ENCODE data around the gene CEND1. TPM values are rescaled to one million over a fixed set of nuclear protein-coding genes. Genes with fewer than 3 reads are reported as not detected.

CEND1 gene
- total RNA-seq, 6 donors from 2014 or later, result not detected

DNA sequence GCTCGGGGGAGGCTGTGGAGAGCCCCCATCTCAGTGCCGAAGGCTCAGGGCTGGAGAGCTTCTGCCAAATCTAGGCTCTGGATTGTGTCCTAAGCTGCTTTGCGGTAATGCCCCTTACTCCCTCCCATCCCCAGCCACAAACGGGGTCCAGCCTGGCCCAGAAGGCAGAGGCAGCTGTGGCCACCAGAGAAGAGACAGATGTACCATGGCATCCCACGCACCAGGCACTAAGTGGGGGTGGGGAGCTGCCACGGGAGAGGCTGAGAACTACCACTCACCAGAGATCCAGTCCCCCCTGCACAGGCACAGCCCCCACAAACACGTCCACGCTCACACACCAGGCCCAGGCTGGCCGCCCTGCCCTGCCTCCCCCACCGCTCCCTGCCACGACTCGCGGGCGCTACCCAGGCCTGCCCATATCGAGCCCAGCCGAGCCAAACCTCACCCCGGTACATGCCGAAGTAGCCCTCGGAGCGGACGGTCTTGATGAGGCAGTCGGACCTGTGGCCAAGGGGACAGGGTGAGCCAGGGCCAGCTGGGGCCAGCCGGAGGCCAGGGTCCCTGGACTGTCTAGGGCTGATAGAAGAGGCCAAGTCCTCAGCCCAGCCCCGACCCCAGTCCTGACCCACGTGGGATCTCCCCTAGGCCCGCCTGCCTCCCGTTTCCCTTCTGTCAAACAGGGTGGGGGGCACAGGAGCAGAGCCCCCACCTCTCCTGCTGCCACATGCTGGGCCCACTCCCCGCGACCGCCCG lies 4.3 kb upstream of the CEND1 start:
- no peak for TF ChIP-seq POLR2A (IDR thresholded peaks at IDR 0.05)
- TF ChIP-seq POLR2AphosphoS5 (IDR thresholded peaks at IDR 0.05), result no peak
- no peaks in the 10 kb centered on the region for H3K9me3 ChIP-seq
- 83 to 92% methylated on average over 7 to 30 of the region's 31 CpGs for WGBS, 2 donors
- ATAC-seq (ENCODE audit: low FRiP score in 2 of 2), result no peak
- peaks cover 0 to 11% (median 5%) of the 10 kb centered on the region in 4 donors for H3K27me3 ChIP-seq
- peaks cover 26 to 54% (median 30%) of the 10 kb centered on the region in 4 donors for H3K4me1 ChIP-seq
- peaks cover 3 to 32% (median 20%) of the 10 kb centered on the region in 4 donors for H3K36me3 ChIP-seq
- peak in 1 of 2 donors; percentile 81 for DNase-seq
- H3K4me3 ChIP-seq, result peak overlapping the region in 2 of 4 donors; percentile 80 to 84
- H3K27ac ChIP-seq, result peak overlapping the region in 2 of 4 donors; percentile 88 to 91

DNA sequence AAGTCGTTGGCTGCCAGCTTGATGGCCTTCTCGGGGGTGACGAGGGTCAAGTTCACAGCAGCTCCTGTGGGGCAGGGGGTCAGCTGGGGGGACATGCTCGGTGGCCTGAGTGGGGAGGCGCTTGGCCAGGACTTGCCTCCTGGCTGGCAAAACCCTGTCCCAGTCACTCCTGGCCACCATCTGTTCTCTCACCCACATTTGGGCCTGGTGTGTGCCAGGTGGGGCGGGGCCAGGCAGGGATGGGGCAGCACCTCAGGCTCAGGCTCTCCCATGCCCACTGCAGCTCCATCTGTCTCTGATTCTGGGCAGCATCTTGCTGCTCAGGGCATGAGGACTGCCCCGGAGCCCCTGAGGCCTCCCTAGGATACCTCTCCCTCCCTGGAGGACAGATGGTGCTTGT lies 3.7 kb upstream of the CEND1 start:
- H3K27me3 ChIP-seq, result peaks cover 0 to 17% (median 10%) of the 10 kb centered on the region in 4 donors
- peaks cover 26 to 51% (median 29%) of the 10 kb centered on the region in 4 donors for H3K4me1 ChIP-seq
- WGBS, 2 donors, result 93 to 100% methylated on average over 2 to 4 of the region's 7 CpGs
- no peak overlapping the region for H3K27ac ChIP-seq
- DNase-seq (peak in 1 of 2 donors; percentile 72), ATAC-seq (ENCODE audit: low FRiP score in 2 of 2) (no peak)
- TF ChIP-seq POLR2AphosphoS5 (IDR thresholded peaks at IDR 0.05) (no peak), EP300 (IDR thresholded peaks at IDR 0.05) (no peak), POLR2A (IDR thresholded peaks at IDR 0.05) (no peak)
- TF ChIP-seq, protein P1, sequence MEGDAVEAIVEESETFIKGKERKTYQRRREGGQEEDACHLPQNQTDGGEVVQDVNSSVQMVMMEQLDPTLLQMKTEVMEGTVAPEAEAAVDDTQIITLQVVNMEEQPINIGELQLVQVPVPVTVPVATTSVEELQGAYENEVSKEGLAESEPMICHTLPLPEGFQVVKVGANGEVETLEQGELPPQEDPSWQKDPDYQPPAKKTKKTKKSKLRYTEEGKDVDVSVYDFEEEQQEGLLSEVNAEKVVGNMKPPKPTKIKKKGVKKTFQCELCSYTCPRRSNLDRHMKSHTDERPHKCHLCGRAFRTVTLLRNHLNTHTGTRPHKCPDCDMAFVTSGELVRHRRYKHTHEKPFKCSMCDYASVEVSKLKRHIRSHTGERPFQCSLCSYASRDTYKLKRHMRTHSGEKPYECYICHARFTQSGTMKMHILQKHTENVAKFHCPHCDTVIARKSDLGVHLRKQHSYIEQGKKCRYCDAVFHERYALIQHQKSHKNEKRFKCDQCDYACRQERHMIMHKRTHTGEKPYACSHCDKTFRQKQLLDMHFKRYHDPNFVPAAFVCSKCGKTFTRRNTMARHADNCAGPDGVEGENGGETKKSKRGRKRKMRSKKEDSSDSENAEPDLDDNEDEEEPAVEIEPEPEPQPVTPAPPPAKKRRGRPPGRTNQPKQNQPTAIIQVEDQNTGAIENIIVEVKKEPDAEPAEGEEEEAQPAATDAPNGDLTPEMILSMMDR (IDR thresholded peaks at IDR 0.05), result no peak
- no peaks in the 10 kb centered on the region for H3K9me3 ChIP-seq
- H3K4me3 ChIP-seq, result no peak overlapping the region
- H3K36me3 ChIP-seq, result peaks cover 3 to 32% (median 18%) of the 10 kb centered on the region in 4 donors

DNA sequence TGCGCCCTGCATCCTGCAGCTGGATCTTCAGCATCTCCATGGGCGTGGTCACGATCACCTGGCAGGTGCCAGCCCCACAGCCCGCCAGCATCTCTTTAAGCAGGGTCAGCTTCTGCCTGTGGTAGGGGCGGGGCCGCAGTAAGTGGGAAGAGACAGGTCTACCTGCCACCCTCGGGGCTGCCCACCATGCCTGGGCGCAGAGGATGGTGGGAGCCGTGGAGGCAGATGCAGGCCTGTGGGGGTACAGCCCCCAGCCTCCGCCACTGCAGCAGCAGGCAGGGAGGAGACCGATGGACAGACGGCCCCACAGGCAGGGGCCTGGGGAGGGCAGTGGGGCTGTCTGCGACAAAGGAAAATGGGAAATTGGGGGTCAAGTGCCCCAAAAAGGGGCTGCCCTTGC lies 3.0 kb upstream of the CEND1 start:
- no peaks in the 10 kb centered on the region for H3K9me3 ChIP-seq
- peaks cover 0 to 22% (median 10%) of the 10 kb centered on the region in 4 donors for H3K27me3 ChIP-seq
- H3K36me3 ChIP-seq, result peaks cover 3 to 32% (median 18%) of the 10 kb centered on the region in 4 donors
- H3K27ac ChIP-seq, result no peak overlapping the region
- DNase-seq, result peak in 1 of 2 donors; percentile 67
- 92 to 96% methylated on average over 5 to 12 of the region's 13 CpGs for WGBS, 2 donors
- ATAC-seq (ENCODE audit: low FRiP score in 2 of 2), result no peak
- TF ChIP-seq, protein P1 (IDR thresholded peaks at IDR 0.05), result no peak
- TF ChIP-seq POLR2A (IDR thresholded peaks at IDR 0.05) (no peak), EP300 (IDR thresholded peaks at IDR 0.05) (no peak), POLR2AphosphoS5 (IDR thresholded peaks at IDR 0.05) (no peak)
- peaks cover 22 to 45% (median 25%) of the 10 kb centered on the region in 4 donors for H3K4me1 ChIP-seq
- no peak overlapping the region for H3K4me3 ChIP-seq

GRCh38 chr11:792535-792821 lies 2.6 kb upstream of the CEND1 start:
- H3K4me3 ChIP-seq, result no peak overlapping the region
- DNase-seq (peak in 1 of 2 donors; percentile 81), ATAC-seq (ENCODE audit: low FRiP score in 2 of 2) (no peak)
- no peak overlapping the region for H3K27ac ChIP-seq
- peaks cover 22 to 41% (median 25%) of the 10 kb centered on the region in 4 donors for H3K4me1 ChIP-seq
- TF ChIP-seq POLR2A (IDR thresholded peaks at IDR 0.05) (no peak), EP300 (IDR thresholded peaks at IDR 0.05) (no peak), POLR2AphosphoS5 (IDR thresholded peaks at IDR 0.05) (no peak)
- H3K9me3 ChIP-seq, result no peaks in the 10 kb centered on the region
- 93 to 99% methylated on average over 7 to 12 of the region's 15 CpGs for WGBS, 2 donors
- H3K27me3 ChIP-seq, result peaks cover 0 to 22% (median 10%) of the 10 kb centered on the region in 4 donors
- peaks cover 3 to 32% (median 18%) of the 10 kb centered on the region in 4 donors for H3K36me3 ChIP-seq

- Histone ChIP-seq H3K4me3 (no peak overlapping the region), H3K36me3 (peaks cover 3 to 32% (median 18%) of the 10 kb centered on the region in 4 donors), H3K27me3 (peaks cover 0 to 22% (median 10%) of the 10 kb centered on the region in 4 donors), H3K4me1 (peaks cover 18 to 35% (median 23%) of the 10 kb centered on the region in 4 donors), H3K9me3 (no peaks in the 10 kb centered on the region), H3K27ac (no peak overlapping the region)
- ATAC-seq (ENCODE audit: low FRiP score in 2 of 2) (no peak), DNase-seq (peak in 1 of 2 donors; percentile 85)
- TF ChIP-seq, protein P1 (IDR thresholded peaks at IDR 0.05), result no peak
- TF ChIP-seq EP300 (IDR thresholded peaks at IDR 0.05) (no peak), POLR2AphosphoS5 (IDR thresholded peaks at IDR 0.05) (no peak), POLR2A (IDR thresholded peaks at IDR 0.05) (no peak)
- 93 to 95% methylated on average over 34 to 40 of the region's 49 CpGs for whole genome bisulfite sequencing, 2 donors
Observed at GRCh38 chr11:791658-792534, 2.0 kb upstream of the CEND1 start.
